Glutamatergic neuron (in vitro differentiated cells): Measurements from ENCODE around the gene PDCD4. TPM values are rescaled to one million over a fixed set of nuclear protein-coding genes. Genes with fewer than 3 reads are reported as not detected.
A peak's percentile ranks its signal among the peaks of the same experiment; 100 is the strongest.

Source experiments
- DNase-seq: peaks from one replicate; pipeline ENCODE4 v3.0.0; 2022
- H3K27ac Mint-ChIP-seq: one replicate; pipeline ENCODE4 v1.8.0; 2020; ENCODE audit warnings: mild to moderate bottlenecking, mixed read lengths, inconsistent platforms; ENCODE audit not compliant: unreplicated experiment
- H3K27me3 Mint-ChIP-seq: one replicate; pipeline ENCODE4 v1.8.0; 2020; ENCODE audit warnings: mild to moderate bottlenecking, moderate library complexity, mixed read lengths, inconsistent platforms; ENCODE audit not compliant: unreplicated experiment
- H3K36me3 Mint-ChIP-seq: one replicate; pipeline ENCODE4 v1.8.0; 2020; ENCODE audit warnings: mild to moderate bottlenecking, mixed read lengths, inconsistent platforms; ENCODE audit not compliant: unreplicated experiment
- H3K4me1 Mint-ChIP-seq: one replicate; pipeline ENCODE4 v1.8.0; 2020; ENCODE audit warnings: mild to moderate bottlenecking, low read depth, mixed read lengths, inconsistent platforms; ENCODE audit not compliant: unreplicated experiment
- H3K4me3 Mint-ChIP-seq: one replicate; pipeline ENCODE4 v1.8.0; 2020; ENCODE audit warnings: mild to moderate bottlenecking, mixed read lengths, inconsistent platforms; ENCODE audit not compliant: unreplicated experiment
- H3K9me3 Mint-ChIP-seq: one replicate; pipeline ENCODE4 v1.8.0; 2020; ENCODE audit warnings: mild to moderate bottlenecking, moderate library complexity, mixed read lengths, inconsistent platforms; ENCODE audit not compliant: unreplicated experiment
- CTCF ChIP-seq: fragments of 200-600 bp; sonication (generic); IDR thresholded peaks from one replicate; pipeline ENCODE4 v1.5.0; 2021; ENCODE audit not compliant: partially characterized antibody, unreplicated experiment
- total RNA-seq: library from RNA; stranded (reverse); fragmentation: NEBNext Ultra II Directional; extraction: Animal tissue kit (Norgen Biotek cat#: 25700); gene quantifications from one replicate; pipeline ENCODE4 v1.2.1, GENCODE V29; 2021; ENCODE audit not compliant: unreplicated experiment

PDCD4 gene
- total RNA-seq, 1 donor from 2014 or later, result 149 TPM

GRCh38 chr10:110918643-110919348 lies 47.1 kb downstream of the PDCD4 start, which contains the start of gene BBIP1:
BBIP1 (minus strand) TSS chr10:110919180; CDS start chr10:110918157, 1,023 bp downstream.
- Mint-ChIP-seq H3K27ac (peak within 1 kb of the TSS; percentile 96), H3K4me1 (peaks cover 19% of the 10 kb centered on the region), H3K9me3 (peaks cover 7% of the 10 kb centered on the region), H3K4me3 (peak within 1 kb of the TSS; percentile 96), H3K36me3 (no peaks in the 10 kb centered on the region), H3K27me3 (peaks cover 13% of the 10 kb centered on the region)
- no peak for TF ChIP-seq CTCF
- DNase-seq, result peak; percentile 94

DNA sequence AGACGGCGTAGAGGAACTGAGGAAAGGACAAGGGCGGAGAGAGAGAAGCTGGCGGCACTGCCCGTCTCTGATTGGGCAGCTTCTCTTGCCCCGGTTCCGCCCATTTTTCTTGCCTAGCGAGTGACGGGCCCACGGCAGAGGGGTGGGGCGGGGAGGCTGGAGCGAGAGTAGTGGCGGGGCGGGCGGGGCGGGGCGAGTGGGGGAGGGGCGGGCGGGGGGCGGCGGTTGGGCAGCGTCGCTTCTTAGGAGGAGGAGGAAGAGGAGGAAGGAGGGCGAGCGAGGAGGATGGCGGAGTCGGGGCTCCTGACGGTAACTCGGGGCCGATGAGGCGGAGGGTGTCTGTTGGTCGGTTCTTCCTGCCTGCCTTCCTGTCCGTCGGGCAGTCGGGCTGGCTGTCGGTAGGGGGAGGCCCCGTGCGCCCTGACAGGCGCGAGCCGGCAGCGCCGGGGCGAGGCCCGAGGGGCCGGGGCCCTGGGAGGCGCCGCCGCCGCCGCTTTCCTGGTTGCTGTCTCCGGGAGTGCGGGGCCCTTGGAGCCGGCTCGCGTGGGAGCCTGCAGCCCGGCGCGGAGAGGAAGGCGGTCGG lies 47.7 kb downstream of the PDCD4 start, which contains the start of gene SHOC2:
Gene SHOC2 (plus strand): TSS at position 256 of the 583 bp plus-strand sequence. CDS start 44,755 bp downstream, outside the sequence.
- Mint-ChIP-seq H3K27ac (peak within 1 kb of the TSS; percentile 96), H3K9me3 (peaks cover 7% of the 10 kb centered on the region), H3K4me3 (peak within 1 kb of the TSS; percentile 96), H3K36me3 (no peaks in the 10 kb centered on the region), H3K27me3 (peaks cover 13% of the 10 kb centered on the region), H3K4me1 (peaks cover 18% of the 10 kb centered on the region)
- peak; percentile 96 for DNase-seq
- TF ChIP-seq CTCF, result no peak

DNA sequence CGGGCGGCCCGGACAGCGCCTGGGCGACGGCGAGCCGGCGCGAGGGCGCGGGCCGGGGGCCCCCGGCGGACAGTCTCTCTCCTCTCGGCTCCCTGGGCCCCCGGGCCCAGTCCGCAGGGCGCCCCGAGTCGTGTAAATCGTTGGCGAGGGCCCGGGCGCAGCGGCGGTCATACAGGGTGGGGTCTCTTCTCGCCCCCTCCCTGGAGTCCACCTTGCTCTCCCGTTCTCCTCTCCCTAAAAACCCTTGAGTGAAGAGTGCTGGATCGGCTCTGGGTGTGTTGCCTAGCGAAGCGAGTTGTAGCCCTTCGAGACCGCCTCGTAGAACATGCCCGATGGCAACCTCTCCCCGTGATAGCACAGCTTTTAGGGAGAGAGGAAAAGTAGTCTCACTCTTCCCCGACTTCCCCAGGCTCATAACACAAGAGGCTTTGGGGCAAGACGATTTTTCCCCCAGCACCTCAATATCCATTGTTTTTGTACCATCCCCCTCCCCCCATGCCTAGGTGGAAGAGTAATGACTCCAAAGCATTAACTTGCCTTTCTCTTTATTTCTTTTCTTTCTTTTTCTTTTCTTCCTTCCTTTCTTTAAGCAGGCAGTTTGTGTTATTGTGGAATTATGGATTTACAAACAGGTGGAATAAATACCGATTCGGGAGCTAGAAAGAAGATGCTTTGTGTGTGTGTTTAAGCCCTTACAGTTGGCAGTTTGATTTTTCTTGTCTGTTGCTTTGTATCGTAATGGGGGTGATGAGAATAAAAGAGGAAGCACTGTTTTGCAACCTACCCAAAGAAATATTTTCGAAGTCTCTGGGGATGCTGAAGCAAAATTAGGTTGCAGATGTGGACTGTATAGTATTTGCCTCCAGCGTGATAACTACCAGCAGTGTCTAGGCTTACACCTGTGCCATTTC lies 48.5 kb downstream of the PDCD4 start:
- H3K9me3 Mint-ChIP-seq, result peaks cover 7% of the 10 kb centered on the region
- peaks cover 15% of the 10 kb centered on the region for H3K4me1 Mint-ChIP-seq
- H3K27me3 Mint-ChIP-seq, result peaks cover 13% of the 10 kb centered on the region
- no peak for TF ChIP-seq CTCF
- H3K27ac Mint-ChIP-seq, result peak overlapping the region; percentile 91
- H3K36me3 Mint-ChIP-seq, result no peaks in the 10 kb centered on the region
- peak overlapping the region; percentile 96 for H3K4me3 Mint-ChIP-seq
- DNase-seq, result peak; percentile 43

DNA sequence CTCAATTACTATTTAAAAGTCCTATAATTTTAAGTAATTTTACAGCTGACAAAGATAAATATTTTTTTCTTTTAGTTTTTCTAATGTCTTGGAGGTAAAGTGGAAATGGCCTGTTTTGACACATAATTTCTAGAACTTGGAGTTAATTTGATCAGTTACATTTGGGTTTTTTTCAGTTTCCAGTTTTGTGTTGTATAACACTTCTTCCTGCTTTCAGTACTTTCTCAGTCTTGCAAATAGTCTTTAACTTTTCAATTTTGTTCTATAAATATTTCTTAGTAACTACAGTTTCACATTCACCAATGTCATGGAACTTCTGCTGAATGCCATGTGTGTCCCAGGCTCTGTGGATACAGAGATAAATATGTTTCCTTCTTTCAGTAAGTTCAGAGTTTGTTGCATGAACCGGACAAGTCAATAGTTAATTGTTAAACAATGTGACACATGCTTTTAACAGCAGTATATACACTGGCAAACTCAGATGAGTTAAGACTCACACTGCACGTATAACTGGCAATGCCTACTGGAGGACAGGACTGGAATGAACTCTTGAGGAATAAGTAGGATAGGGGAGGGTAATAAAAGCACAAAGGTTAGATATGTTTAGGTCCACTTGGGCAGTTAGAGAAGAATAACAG lies 52.2 kb downstream of the PDCD4 start:
- no peaks in the 10 kb centered on the region for H3K36me3 Mint-ChIP-seq
- peaks cover 7% of the 10 kb centered on the region for H3K27me3 Mint-ChIP-seq
- H3K27ac Mint-ChIP-seq, result no peak overlapping the region
- DNase-seq, result no peak
- H3K4me3 Mint-ChIP-seq, result no peak overlapping the region
- H3K4me1 Mint-ChIP-seq, result peaks cover 10% of the 10 kb centered on the region
- H3K9me3 Mint-ChIP-seq, result peaks cover 2% of the 10 kb centered on the region
- TF ChIP-seq CTCF, result no peak
